Camera-type eye (tissue), 1 donor: ENCODE results near the gene SOD3. TPM values are rescaled to one million over a fixed set of nuclear protein-coding genes. Genes with fewer than 3 reads are reported as not detected.

ENCODE experiments used
- total RNA-seq: library from RNA; depleted of rRNA; stranded (reverse); fragments of >200 nt; gene quantifications from one replicate; pipeline ENCODE4 v1.2.3, GENCODE V29; 2014

The SOD3 gene
- 19.7 TPM for total RNA-seq

GRCh38 chr4:24794916-24795665 lies at the start of gene SOD3:
Gene SOD3 (plus strand): TSS chr4:24795573. CDS start chr4:24799522, 3,949 bp downstream.

Other genes with a start within 250 kb of the SOD3 start
- 322 TPM for gene DHX15, start 211.0 kb upstream of the SOD3 start, total RNA-seq
- gene CCDC149, start 117.5 kb downstream of the SOD3 start, total RNA-seq, result 28.0 TPM
- 4.4 TPM for gene LGI2, start 235.4 kb downstream of the SOD3 start, total RNA-seq